ENCODE results near the gene ZNF138. TPM values are rescaled to one million over a fixed set of nuclear protein-coding genes. Genes with fewer than 3 reads are reported as not detected.

ZNF138 gene
- total and polyA plus RNA-seq, 10 of the 15 experiments (the other 5 are each of a cell fraction or from before 2014, with no cell fraction given), result 5.9 to 14.9 (median 12.4) TPM

DNA sequence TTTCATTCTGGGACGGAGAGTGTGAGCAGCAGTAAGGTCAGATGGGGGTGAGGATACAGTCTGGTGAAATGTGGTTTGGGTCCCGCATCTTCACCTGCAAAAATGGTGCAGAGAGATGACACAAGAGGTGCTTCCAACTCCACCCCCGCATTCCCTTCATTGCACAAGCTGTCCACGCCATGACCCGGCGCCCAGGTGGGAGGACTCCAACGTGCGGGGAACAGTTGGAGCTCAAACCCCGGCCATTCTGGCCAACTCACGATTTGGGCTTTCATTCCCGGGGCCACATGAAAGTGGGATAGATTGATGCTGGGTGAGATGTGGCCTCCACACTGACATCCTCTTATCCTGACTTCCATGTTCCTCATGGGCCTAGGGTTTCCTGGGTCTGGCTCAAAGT lies 74.3 kb downstream of the ZNF138 start:
- WGBS (ENCODE audit: insufficient coverage, insufficient replicate concordance, low lambda C conversion rate, missing lambda C conversion rate), result 74% methylated on average over 11 of the region's 11 CpGs
- ChIA-PET RAD21 (ENCODE audit: unreplicated experiment) (no interaction called here), POLR2A (no interaction called here), SMC1A (ENCODE audit: uncharacterized antibody, unreplicated experiment) (no interaction called here), CTCF (no interaction called here)
- Histone ChIP-seq H4K20me1 (ENCODE audit: control insufficient read depth, insufficient read depth) (no peaks in the 10 kb centered on the region), H3K4me2 (ENCODE audit: control insufficient read depth, insufficient read depth) (no peak overlapping the region), H3K4me1 (ENCODE audit: control insufficient read depth, insufficient read depth, low read length) (no peaks in the 10 kb centered on the region), H3K27me3 (replicated peaks in 1 of 2; ENCODE audit: control insufficient read depth in 2 of 2, insufficient read depth in 2 of 2, low read length in 1 of 2) (no peaks in the 10 kb centered on the region), H3K4me3 (no peak overlapping the region), H2AFZ (ENCODE audit: control insufficient read depth, low read depth, low read length) (no peak overlapping the region), H3K9me3 (replicated peaks; ENCODE audit: control insufficient read depth, insufficient read depth, low read length) (peaks cover 2% of the 10 kb centered on the region; the same call in 2 of the 3 replicates), H3K27ac (ENCODE audit: control insufficient read depth, insufficient read depth) (no peak overlapping the region), H3K79me2 (ENCODE audit: control insufficient read depth, insufficient read depth, low read length) (no peaks in the 10 kb centered on the region), H3K9ac (ENCODE audit: control insufficient read depth, insufficient read depth, low read length) (no peak overlapping the region), H3K36me3 (ENCODE audit: control insufficient read depth in 2 of 2, insufficient read depth in 2 of 2, low read length in 1 of 2) (no peaks in the 10 kb centered on the region)
- no TSS peak for BruUV-seq (replicated peaks)
- DNase-seq (ENCODE audit: low read depth, low spot score), result no peak
- intact Hi-C loops (cut with micrococcal nuclease; ENCODE audit: unreplicated experiment) (no loop called here), in situ Hi-C loops (cut with MboI) (no loop called here)
- FAIRE-seq, result no peak
- ATAC-seq, result no peak
- TF ChIP-seq POLR2AphosphoS2 (IDR thresholded peaks at IDR 0.05; ENCODE audit: low read depth, low read length) (no peak), BCLAF1 (IDR thresholded peaks at IDR 0.05) (no peak), CREB1 (IDR thresholded peaks at IDR 0.05; ENCODE audit: low read depth) (no peak), RCOR1 (conservative IDR thresholded peaks at IDR 0.05; ENCODE audit: low read depth, low read length) (no peak), RUNX3 (IDR thresholded peaks at IDR 0.05; ENCODE audit: low read length) (no peak), RAD21 (IDR thresholded peaks at IDR 0.05; ENCODE audit: insufficient read depth, low read depth, low read length) (no peak), SREBF1 (IDR thresholded peaks at IDR 0.05; ENCODE audit: low read length) (no peak)
